Trophoblast cell (in vitro differentiated cells and primary cell): ENCODE measurements around the gene SKI.

Source experiments
- DNase-seq, 2 donors: peaks; one replicate each; pipeline ENCODE4 v3.0.0-alpha.2; 2016
- H2AFZ ChIP-seq: 2 replicates; pipeline ENCODE4 v1.6.1; 2013; ENCODE audit warnings: low read length, moderate library complexity, mild to moderate bottlenecking; ENCODE audit not compliant: insufficient read depth, poor library complexity
- H2AK5ac ChIP-seq: 2 replicates; pipeline ENCODE4 v1.6.1; 2013; ENCODE audit warnings: mild to moderate bottlenecking, low read length
- H2BK120ac ChIP-seq: 2 replicates; pipeline ENCODE4 v1.6.1; 2013; ENCODE audit warnings: low read length, mild to moderate bottlenecking, moderate library complexity; ENCODE audit not compliant: insufficient read depth, poor library complexity
- H2BK12ac ChIP-seq: 2 replicates; pipeline ENCODE4 v1.6.1; 2013; ENCODE audit warnings: mild to moderate bottlenecking, low read length, moderate library complexity
- H2BK5ac ChIP-seq: 2 replicates; pipeline ENCODE4 v1.6.1; 2013; ENCODE audit warnings: low read length, low read depth, moderate library complexity, mild to moderate bottlenecking; ENCODE audit not compliant: poor library complexity
- H3K14ac ChIP-seq: 2 replicates; pipeline ENCODE4 v1.6.1; 2013; ENCODE audit warnings: mild to moderate bottlenecking, low read length
- H3K18ac ChIP-seq: 2 replicates; pipeline ENCODE4 v1.6.1; 2013; ENCODE audit warnings: mild to moderate bottlenecking, low read length
- H3K23ac ChIP-seq: 2 replicates; pipeline ENCODE4 v1.6.1; 2013; ENCODE audit warnings: low read length
- H3K27ac ChIP-seq: 2 replicates; pipeline ENCODE4 v1.5.1; 2013; ENCODE audit warnings: low read depth, mild to moderate bottlenecking, inconsistent platforms, low read length, moderate library complexity
- H3K27me3 ChIP-seq: 2 replicates; pipeline ENCODE4 v1.6.1; 2013; ENCODE audit warnings: inconsistent platforms, mild to moderate bottlenecking, low read length, moderate library complexity; ENCODE audit not compliant: insufficient read depth
- H3K36me3 ChIP-seq, 2 experiments: 1 replicate in 1 of 2; 2 replicates in 1 of 2; pipeline ENCODE4 v1.6.1; 2013; ENCODE audit warnings: low read length in 2 of 2, mild to moderate bottlenecking in 2 of 2, moderate library complexity in 1 of 2; ENCODE audit not compliant: insufficient read depth in 2 of 2, control insufficient read depth in 1 of 2
- H3K4ac ChIP-seq: 2 replicates; pipeline ENCODE4 v1.6.1; 2013; ENCODE audit warnings: low read depth, mild to moderate bottlenecking, low read length, moderate library complexity
- H3K4me1 ChIP-seq, 2 experiments: 1 replicate in 1 of 2; 2 replicates in 1 of 2; pipeline ENCODE4 v1.6.1; 2013; ENCODE audit warnings: low read length in 2 of 2, mild to moderate bottlenecking in 2 of 2, moderate library complexity in 1 of 2; ENCODE audit not compliant: insufficient read depth in 2 of 2, control insufficient read depth in 1 of 2
- H3K4me2 ChIP-seq: 2 replicates; pipeline ENCODE4 v1.6.1; 2013; ENCODE audit warnings: inconsistent platforms, mild to moderate bottlenecking, low read length, moderate library complexity
- H3K4me3 ChIP-seq: 2 replicates; pipeline ENCODE4 v1.5.1; 2013; ENCODE audit warnings: mild to moderate bottlenecking, low read depth, low read length, inconsistent platforms
- H3K79me1 ChIP-seq: one replicate; pipeline ENCODE4 v1.6.1; 2013; ENCODE audit warnings: low read length
- H3K79me2 ChIP-seq: 2 replicates; pipeline ENCODE4 v1.6.1; 2013; ENCODE audit warnings: low read length, mild to moderate bottlenecking; ENCODE audit not compliant: control insufficient read depth, insufficient read depth, poor library complexity
- H3K9ac ChIP-seq: 2 replicates; pipeline ENCODE4 v1.6.1; 2013; ENCODE audit warnings: mild to moderate bottlenecking, low read length
- H3K9me3 ChIP-seq: 2 replicates; pipeline ENCODE4 v1.6.1; 2013; ENCODE audit warnings: low read depth, mild to moderate bottlenecking, control low read depth, inconsistent platforms, low read length; ENCODE audit not compliant: insufficient read depth
- H4K12ac ChIP-seq: 2 replicates; pipeline ENCODE4 v1.6.1; 2013; ENCODE audit warnings: low read depth, mild to moderate bottlenecking, low read length, moderate library complexity
- H4K8ac ChIP-seq: 2 replicates; pipeline ENCODE4 v1.6.1; 2013; ENCODE audit warnings: low read depth, mild to moderate bottlenecking, low read length, moderate library complexity
- H4K91ac ChIP-seq: one replicate; pipeline ENCODE4 v1.6.1; 2013; ENCODE audit warnings: low read depth, mild to moderate bottlenecking, low read length, moderate library complexity
- WGBS: extraction: QIAGEN DNeasy Blood & Tissue Kit; methylation state at CpG from one replicate; pipeline ENCODE4 v1.1.7; 2013; ENCODE audit warnings: missing lambda C conversion rate; ENCODE audit not compliant: insufficient read length, insufficient coverage; ENCODE audit errors: extremely low coverage; 5-methylcytosine and 5-hydroxymethylcytosine counted together

SKI gene

DNA sequence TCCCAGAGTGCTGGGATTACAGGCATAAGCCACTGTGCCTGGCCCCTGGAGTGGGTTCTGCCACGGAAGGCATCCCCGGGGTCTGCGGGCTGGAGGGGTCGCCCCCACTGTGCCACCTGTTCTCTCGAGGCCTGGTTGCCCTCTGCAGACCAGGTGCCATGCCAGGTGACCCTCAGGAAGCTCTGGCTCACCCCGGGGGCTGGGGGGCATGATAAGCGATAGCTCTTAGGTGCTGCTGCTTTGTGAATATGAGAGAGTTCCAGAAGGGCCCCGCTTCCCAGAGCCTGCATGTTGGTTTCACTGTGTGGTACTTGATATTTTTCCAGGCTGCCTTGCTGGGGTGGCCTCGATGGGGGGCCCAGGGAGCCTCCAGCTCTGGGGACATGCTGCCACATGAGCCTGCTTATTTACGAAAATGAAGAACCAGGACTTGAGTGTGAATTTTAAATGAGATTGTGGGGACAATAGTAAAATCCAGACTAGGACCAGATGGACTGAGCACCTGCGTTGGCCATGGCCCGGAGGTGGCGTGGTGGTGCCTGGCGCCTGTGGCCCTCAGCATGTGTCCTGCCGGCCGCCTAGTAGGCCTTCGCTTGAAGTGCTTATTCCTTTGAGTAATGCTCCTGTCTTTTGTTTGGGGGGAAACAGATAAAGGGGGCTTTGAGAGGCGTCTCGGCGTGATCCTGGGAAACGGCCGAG lies 7.3 kb downstream of the SKI start:
- H4K8ac ChIP-seq = no peak overlapping the region
- no peak overlapping the region for H4K12ac ChIP-seq
- peak overlapping the region; percentile 23 for H3K4ac ChIP-seq
- H2AK5ac ChIP-seq = no peak overlapping the region
- H3K18ac ChIP-seq = no peak overlapping the region
- H3K27ac ChIP-seq = no peak overlapping the region
- H3K9me3 ChIP-seq = peaks cover 1% of the 10 kb centered on the region
- no peak overlapping the region for H3K23ac ChIP-seq
- H3K4me3 ChIP-seq = no peak overlapping the region
- peaks cover 8% of the 10 kb centered on the region for H3K79me1 ChIP-seq
- H3K27me3 ChIP-seq = no peaks in the 10 kb centered on the region
- H2BK5ac ChIP-seq = no peak overlapping the region
- H3K9ac ChIP-seq = no peak overlapping the region
- no peak overlapping the region for H4K91ac ChIP-seq
- H2BK120ac ChIP-seq = no peak overlapping the region
- no peak overlapping the region for H3K4me2 ChIP-seq
- H3K79me2 ChIP-seq = peaks cover 82% of the 10 kb centered on the region
- H2AFZ ChIP-seq = no peak overlapping the region
- no peak overlapping the region for H2BK12ac ChIP-seq
- no peak for DNase-seq
- H3K14ac ChIP-seq = no peak overlapping the region
- WGBS = no CpG with 5 or more reads among the region's 22 CpGs
- H3K36me3 ChIP-seq = peaks cover 13 to 30% of the 10 kb centered on the region in 2 experiments
- H3K4me1 ChIP-seq = peaks cover 48 to 52% of the 10 kb centered on the region in 2 experiments

DNA sequence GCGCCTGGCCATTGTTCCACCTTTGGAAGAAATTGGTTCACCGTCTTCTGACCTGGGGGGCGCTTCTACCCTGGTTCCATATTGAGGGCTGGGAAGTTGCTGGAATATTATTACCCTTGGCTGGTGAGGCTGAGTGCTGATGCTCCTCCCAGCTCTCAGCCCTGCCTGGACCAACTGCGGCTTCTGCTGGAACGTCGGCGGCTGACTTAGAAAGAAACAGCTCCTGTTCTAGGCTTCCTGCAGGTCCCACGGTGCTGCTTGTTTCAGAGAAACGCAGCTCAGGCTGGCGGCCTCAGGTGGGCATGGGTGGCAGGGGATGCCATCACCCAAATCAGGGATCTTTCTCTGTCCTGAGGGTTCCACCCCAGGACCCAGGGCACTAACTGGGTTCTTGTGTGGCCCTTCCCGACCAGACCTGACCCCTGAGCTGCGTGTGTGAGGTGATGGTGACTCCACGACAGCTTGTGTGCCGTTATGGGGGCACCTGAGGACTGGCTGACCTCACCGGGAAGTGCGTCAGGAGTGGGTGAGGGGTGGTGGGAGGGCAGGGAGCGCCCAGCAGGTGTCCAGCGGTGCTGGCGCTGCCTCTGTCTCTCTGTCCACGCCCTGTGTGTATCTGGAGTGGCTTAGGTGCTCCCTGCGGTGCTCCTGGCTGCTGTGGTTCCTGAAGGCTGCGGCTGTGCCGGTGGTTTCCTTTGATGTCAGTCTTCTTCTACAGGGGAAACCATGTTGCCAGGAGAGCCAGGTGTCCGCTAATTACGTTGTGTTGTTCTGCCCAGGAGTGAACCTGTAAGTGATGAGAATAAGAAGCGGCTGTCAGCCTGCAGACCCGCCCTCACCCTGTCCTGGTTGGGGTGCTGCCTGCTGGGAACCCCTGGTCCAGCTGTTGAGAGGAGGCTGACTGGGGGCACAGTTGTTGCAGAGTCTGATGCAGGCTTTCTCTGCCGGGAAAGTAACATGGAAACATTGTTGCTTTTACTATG lies 8.9 kb downstream of the SKI start:
- Histone ChIP-seq H3K9ac (no peak overlapping the region), H3K79me2 (peaks cover 79% of the 10 kb centered on the region), H3K4me2 (no peak overlapping the region), H3K4ac (peak overlapping the region; percentile 98), H4K12ac (no peak overlapping the region), H3K23ac (no peak overlapping the region), H3K14ac (no peak overlapping the region), H3K18ac (no peak overlapping the region), H4K91ac (no peak overlapping the region), H2BK12ac (no peak overlapping the region), H3K4me3 (no peak overlapping the region), H3K36me3 (peaks cover 24 to 39% of the 10 kb centered on the region in 2 experiments), H3K27me3 (no peaks in the 10 kb centered on the region), H3K9me3 (peaks cover 1% of the 10 kb centered on the region), H3K4me1 (peaks cover 36 to 39% of the 10 kb centered on the region in 2 experiments), H3K79me1 (peaks cover 8% of the 10 kb centered on the region), H2AFZ (peak overlapping the region; percentile 2), H2BK120ac (no peak overlapping the region), H4K8ac (no peak overlapping the region), H2BK5ac (no peak overlapping the region), H2AK5ac (no peak overlapping the region), H3K27ac (no peak overlapping the region)
- no peak for DNase-seq
- WGBS = no CpG with 5 or more reads among the region's 28 CpGs

DNA sequence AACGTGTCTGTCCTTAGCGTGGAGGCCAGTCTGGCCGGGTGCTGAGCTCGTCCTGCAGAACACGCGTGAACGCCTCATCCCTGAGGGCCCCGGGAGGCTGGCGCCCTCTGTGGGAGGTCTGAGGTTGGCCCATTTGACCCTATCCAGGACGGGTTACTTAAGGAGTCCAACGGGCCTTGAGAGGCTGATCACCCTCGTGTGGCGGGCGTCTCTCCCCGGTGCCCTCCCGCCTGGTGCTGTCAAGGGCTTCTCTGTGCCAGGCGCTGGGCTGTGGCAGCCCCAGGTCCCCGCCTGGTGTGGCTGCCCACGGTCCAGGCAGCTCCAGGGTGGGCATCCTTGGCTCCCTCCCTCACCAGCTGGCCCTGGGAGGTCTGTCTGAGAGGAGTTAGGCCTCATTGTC lies 9.7 kb downstream of the SKI start:
- no peak overlapping the region for H3K18ac ChIP-seq
- H3K23ac ChIP-seq = no peak overlapping the region
- H2AFZ ChIP-seq = no peak overlapping the region
- no peak overlapping the region for H2AK5ac ChIP-seq
- DNase-seq = no peak
- H2BK12ac ChIP-seq = no peak overlapping the region
- H3K14ac ChIP-seq = no peak overlapping the region
- H3K4me1 ChIP-seq = peaks cover 28 to 31% of the 10 kb centered on the region in 2 experiments
- H3K9ac ChIP-seq = no peak overlapping the region
- H4K8ac ChIP-seq = no peak overlapping the region
- no peak overlapping the region for H4K12ac ChIP-seq
- no peak overlapping the region for H2BK5ac ChIP-seq
- H3K27ac ChIP-seq = no peak overlapping the region
- H4K91ac ChIP-seq = no peak overlapping the region
- H3K79me2 ChIP-seq = peaks cover 75% of the 10 kb centered on the region
- H2BK120ac ChIP-seq = no peak overlapping the region
- no peaks in the 10 kb centered on the region for H3K27me3 ChIP-seq
- no peak overlapping the region for H3K4me2 ChIP-seq
- H3K4ac ChIP-seq = peak overlapping the region; percentile 98
- peaks cover 8% of the 10 kb centered on the region for H3K79me1 ChIP-seq
- H3K9me3 ChIP-seq = peaks cover 1% of the 10 kb centered on the region
- WGBS = no CpG with 5 or more reads among the region's 19 CpGs
- peaks cover 25 to 36% of the 10 kb centered on the region in 2 experiments for H3K36me3 ChIP-seq
- no peak overlapping the region for H3K4me3 ChIP-seq

DNA sequence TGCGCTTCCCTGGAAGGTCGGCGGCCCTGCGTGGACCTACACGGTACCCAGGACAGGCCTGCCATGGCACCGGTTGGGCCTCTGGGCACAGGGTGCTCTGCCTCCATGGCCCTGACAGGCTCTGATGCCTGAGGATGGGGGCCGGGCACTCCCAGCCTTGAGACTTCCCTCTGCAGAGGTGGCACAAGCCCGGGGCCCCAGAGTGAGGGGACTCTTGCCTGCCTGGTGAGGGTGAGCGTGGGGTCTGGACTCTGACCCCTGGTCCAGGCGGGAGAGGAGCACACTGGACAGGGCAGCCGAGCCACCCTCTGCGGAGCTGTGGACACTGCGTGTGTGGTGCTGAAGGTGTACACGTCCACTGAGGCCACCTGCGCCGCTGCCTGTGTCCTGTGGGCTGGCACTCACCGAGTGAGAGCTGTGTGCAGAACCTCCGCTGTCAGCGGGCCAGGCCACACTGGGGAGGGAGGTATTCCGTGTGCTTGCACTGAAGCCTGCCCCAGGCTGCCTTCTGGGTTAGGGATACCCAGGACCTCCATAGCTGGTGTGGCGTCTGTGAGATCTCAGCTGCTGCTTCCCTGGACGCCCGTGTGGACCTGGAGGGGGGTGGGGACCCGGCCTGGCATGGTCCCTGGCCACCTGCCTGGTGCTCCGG lies 10.4 kb downstream of the SKI start:
- no peak overlapping the region for H4K12ac ChIP-seq
- WGBS = no CpG with 5 or more reads among the region's 25 CpGs
- no peak overlapping the region for H2AFZ ChIP-seq

More for the DNA sequence above, 10.4 kb downstream of the SKI start:
- Histone ChIP-seq H3K79me2 (peaks cover 75% of the 10 kb centered on the region), H2AK5ac (no peak overlapping the region), H3K36me3 (peaks cover 32 to 43% of the 10 kb centered on the region in 2 experiments), H3K4me1 (peaks cover 21 to 26% of the 10 kb centered on the region in 2 experiments), H3K4me2 (no peak overlapping the region), H2BK120ac (no peak overlapping the region), H3K9ac (no peak overlapping the region), H2BK5ac (no peak overlapping the region), H2BK12ac (no peak overlapping the region), H3K18ac (no peak overlapping the region), H3K4me3 (no peak overlapping the region), H3K27me3 (no peaks in the 10 kb centered on the region), H3K27ac (no peak overlapping the region), H3K4ac (peak overlapping the region; percentile 98), H3K79me1 (peaks cover 8% of the 10 kb centered on the region), H3K9me3 (no peaks in the 10 kb centered on the region), H3K23ac (no peak overlapping the region), H4K91ac (no peak overlapping the region), H3K14ac (no peak overlapping the region), H4K8ac (no peak overlapping the region)
- no peak for DNase-seq
